ENCODE data around the gene KLHDC1. TPM values are rescaled to one million over a fixed set of nuclear protein-coding genes. Genes with fewer than 3 reads are reported as not detected.

The KLHDC1 gene
- total RNA-seq, 4 donors from 2014 or later = 6.6 to 20.3 (median 16.1) TPM

- 78 to 86% methylated on average over 6 of the region's 6 CpGs for WGBS, 2 donors
- Histone ChIP-seq H3K36me3 (peaks cover 0 to 30% (median 0%) of the 10 kb centered on the region in 3 donors), H3K27ac (no peak overlapping the region), H3K4me1 (peaks cover 0 to 5% (median 5%) of the 10 kb centered on the region in 4 donors), H3K4me3 (no peak overlapping the region), H3K27me3 (no peaks in the 10 kb centered on the region), H3K9me3 (no peaks in the 10 kb centered on the region)
- TF ChIP-seq EP300 (IDR thresholded peaks at IDR 0.05) (no peak), POLR2A (IDR thresholded peaks at IDR 0.05) (no peak), CTCF (IDR thresholded peaks at IDR 0.05) (no peak)
- DNase-seq (ENCODE audit: low spot score in 2 of 2) = no peak
These were observed 69.1 kb downstream of the KLHDC1 start for GRCh38 chr14:49761839-49762551.

GRCh38 chr14:49766839-49767238 is 73.9 kb downstream of the KLHDC1 start:
- TF ChIP-seq CTCF (IDR thresholded peaks at IDR 0.05) (no peak), EP300 (IDR thresholded peaks at IDR 0.05) (no peak), POLR2A (IDR thresholded peaks at IDR 0.05) (no peak)
- no peak for DNase-seq (ENCODE audit: low spot score in 2 of 2)
- WGBS, 2 donors = 91 to 93% methylated on average over 10 of the region's 10 CpGs
- Histone ChIP-seq H3K4me1 (peaks cover 0 to 36% (median 29%) of the 10 kb centered on the region in 4 donors), H3K27ac (peak overlapping the region; percentile 91 to 99 (median 96)), H3K27me3 (no peaks in the 10 kb centered on the region), H3K9me3 (no peaks in the 10 kb centered on the region), H3K4me3 (peak overlapping the region; percentile 61 to 98 (median 85)), H3K36me3 (peaks cover 0 to 24% (median 0%) of the 10 kb centered on the region in 3 donors)

- 1 to 2% methylated on average over 9 of the region's 9 CpGs for WGBS, 2 donors
- no peak for DNase-seq (ENCODE audit: low spot score in 2 of 2)
These were observed 74.3 kb downstream of the KLHDC1 start for GRCh38 chr14:49767270-49767570.

GRCh38 chr14:49767571-49768300 is 74.8 kb downstream of the KLHDC1 start, which contains the start of gene KLHDC2:
Gene KLHDC2, plus strand, starts transcription at chr14:49768153. Its CDS starts 316 bp downstream, at chr14:49768469.
- TF ChIP-seq EP300 (IDR thresholded peaks at IDR 0.05) = peak in 1 of 2 donors; percentile 68
- peak; percentile 18 to 76 (median 51) for TF ChIP-seq CTCF (IDR thresholded peaks at IDR 0.05)
- peak; percentile 92 to 96 for TF ChIP-seq POLR2A (IDR thresholded peaks at IDR 0.05)
- DNase-seq (ENCODE audit: low spot score in 2 of 2) = peak; percentile 72 to 73
- H3K4me1 ChIP-seq = peaks cover 0 to 37% (median 29%) of the 10 kb centered on the region in 4 donors
- H3K9me3 ChIP-seq = no peaks in the 10 kb centered on the region
- peak within 1 kb of the TSS; percentile 74 to 98 (median 90) for H3K4me3 ChIP-seq
- WGBS, 2 donors = 1% methylated on average over 59 to 67 of the region's 86 CpGs
- peaks cover 0 to 20% (median 0%) of the 10 kb centered on the region in 3 donors for H3K36me3 ChIP-seq
- H3K27me3 ChIP-seq = no peaks in the 10 kb centered on the region
- peak within 1 kb of the TSS; percentile 91 to 99 (median 96) for H3K27ac ChIP-seq

More at GRCh38 chr14:49767270-49767570, 74.3 kb downstream of the KLHDC1 start:
- no peaks in the 10 kb centered on the region for H3K9me3 ChIP-seq
- H3K36me3 ChIP-seq = peaks cover 0 to 21% (median 0%) of the 10 kb centered on the region in 3 donors
- H3K4me3 ChIP-seq = peak overlapping the region; percentile 61 to 98 (median 85)
- H3K4me1 ChIP-seq = peaks cover 0 to 37% (median 29%) of the 10 kb centered on the region in 4 donors
- no peak for TF ChIP-seq CTCF (IDR thresholded peaks at IDR 0.05)
- no peak for TF ChIP-seq EP300 (IDR thresholded peaks at IDR 0.05)
- no peak for TF ChIP-seq POLR2A (IDR thresholded peaks at IDR 0.05)
- no peaks in the 10 kb centered on the region for H3K27me3 ChIP-seq
- peak overlapping the region; percentile 91 to 99 (median 96) for H3K27ac ChIP-seq

Measured in tibial nerve (tissue), 4 donors.